Adrenal gland (tissue), 12 donors: ENCODE measurements around the gene HLA-DQA1. TPM values are rescaled to one million over a fixed set of nuclear protein-coding genes. Genes with fewer than 3 reads are reported as not detected.
A peak's percentile ranks its signal among the peaks of the same experiment; 100 is the strongest.

ENCODE experiments used
- DNase-seq, 7 donors: peaks; one replicate each; pipeline ENCODE4 v3.0.0-alpha.2; 2019 to 2020
- H3K27ac ChIP-seq, 5 donors: fragments of 200-600 bp; sonication (generic) in 4 of 5; 1 replicate in 3 of 5; 2 replicates in 2 of 5; pipeline versions ENCODE4 v1.5.1 to v1.8.0; 2016 to 2020; ENCODE audit warnings: mild to moderate bottlenecking in 1 of 5
- H3K27me3 ChIP-seq: fragments of 200-600 bp; 2 replicates; pipeline ENCODE4 v1.8.0; 2021
- H3K36me3 ChIP-seq, 2 donors: fragments of 200-600 bp; replicated peaks in 1 of 2; 1 replicate in 1 of 2; 2 replicates in 1 of 2; pipeline versions ENCODE4 v1.5.1 to v1.8.0; 2018 to 2022
- H3K4me1 ChIP-seq, 2 donors: fragments of 200-600 bp; replicated peaks in 1 of 2; 1 replicate in 1 of 2; 2 replicates in 1 of 2; pipeline versions ENCODE4 v1.5.1 to v1.8.0; 2018 to 2021
- H3K4me3 ChIP-seq, 4 donors: fragments of 200-600 bp; sonication (generic) in 3 of 4; one replicate each; pipeline ENCODE4 v1.5.1; 2016 to 2018
- H3K9me3 ChIP-seq, 3 donors: fragments of 200-600 bp; sonication (generic) in 1 of 3; replicated peaks in 1 of 3; 1 replicate in 2 of 3; 2 replicates in 1 of 3; pipeline versions ENCODE4 v1.5.1 to v1.8.0; 2016 to 2021
- CTCF ChIP-seq, 6 experiments: fragments of 450-650 bp in 4 of 6; fragments of 200-600 bp in 2 of 6; sonication (generic) in 1 of 6; IDR thresholded peaks; 1 replicate in 5 of 6; 2 replicates in 1 of 6; pipeline versions ENCODE4 v1.5.1 to v1.8.0; 2016 to 2021; ENCODE audit warnings: antibody characterized with exemption in 6 of 6, mild to moderate bottlenecking in 2 of 6, moderate library complexity in 1 of 6
- POLR2A ChIP-seq, 2 donors: fragments of 450-650 bp; IDR thresholded peaks; one replicate each; pipeline ENCODE4 v1.6.1; 2017; ENCODE audit warnings: antibody characterized with exemption in 2 of 2, mild to moderate bottlenecking in 2 of 2, moderate library complexity in 1 of 2
- WGBS, 4 donors: extraction: QIAGEN DNeasy Blood & Tissue Kit in 2 of 4; methylation state at CpG; one replicate each; pipeline versions ENCODE4 v1.1.5 to v1.1.7; 2013 to 2017; 5-methylcytosine and 5-hydroxymethylcytosine counted together
- intact Hi-C, 2 donors: fragments of 100-400 bp; cut with DNase I; formaldehyde crosslinking; loops; one replicate each; pipeline versions ENCODE4 v1.14.1 to v1.15.0; 2022 to 2023
- polyA plus RNA-seq, 3 donors: library from polyadenylated mRNA; stranded (reverse); fragments of 200-250 nt in 2 of 3; fragments of 350-450 nt in 1 of 3; fragmentation: Illumina TruSeq in 1 of 3; extraction: RNeasy Lipid Tissue Mini Kit (QIAGEN cat#74804) in 1 of 3; gene quantifications; one replicate each; pipeline ENCODE4 v1.2.3, GENCODE V29; 2013 to 2014
- total RNA-seq, 9 donors: library from RNA; depleted of rRNA in 4 of 9; stranded (reverse); fragments of >200 nt in 4 of 9; fragments of 120-200 nt in 1 of 9; fragmentation: NEBNext Ultra II Directional in 1 of 9; extraction: Animal tissue kit (Norgen Biotek cat#: 25700) in 1 of 9; gene quantifications; one replicate each; pipeline versions ENCODE4 v1.1.0 to v1.2.4, GENCODE V29; 2013 to 2023
- donor health status: healthy with polysubstance abuse.
- donor health status: Bipolar disorder and iron deficiency.
- donor health status: DM: yes; HTN: yes; CAD: no.
- donor health status: DM: no; HTN: no; CAD: no.
- donor health status: DM: no; HTN: no; CAD: no.
- donor health status: DM: yes; HTN: yes; CAD: no.

Gene HLA-DQA1
- total and polyA plus RNA-seq, 12 donors: 0.22 to 135 (median 16.0) TPM

GRCh38 chr6:32615885-32616532 lies 21.2 kb upstream of the HLA-DQA1 start:
- Histone ChIP-seq H3K27ac (no peak overlapping the region), H3K4me3 (no peak overlapping the region), H3K4me1 (no peaks in the 10 kb centered on the region), H3K27me3 (no peaks in the 10 kb centered on the region), H3K9me3 (no peaks in the 10 kb centered on the region), H3K36me3 (no peaks in the 10 kb centered on the region)
- 31 to 38% (median 34%) methylated on average over 3 of the region's 3 CpGs for WGBS, 4 donors
- no peak for DNase-seq
- intact Hi-C loops: no loop called here
- TF ChIP-seq POLR2A (IDR thresholded peaks at IDR 0.05): no peak
- TF ChIP-seq CTCF (IDR thresholded peaks at IDR 0.05): no peak

GRCh38 chr6:32617751-32618150 lies 19.5 kb upstream of the HLA-DQA1 start:
- DNase-seq: no peak
- Histone ChIP-seq H3K27ac (no peak overlapping the region), H3K9me3 (no peaks in the 10 kb centered on the region), H3K27me3 (no peaks in the 10 kb centered on the region), H3K4me3 (no peak overlapping the region), H3K36me3 (no peaks in the 10 kb centered on the region), H3K4me1 (no peaks in the 10 kb centered on the region)
- 49 to 93% (median 86%) methylated on average over 1 of the region's 1 CpG for WGBS, 4 donors
- intact Hi-C loops: no loop called here
- no peak for TF ChIP-seq CTCF (IDR thresholded peaks at IDR 0.05)
- TF ChIP-seq POLR2A (IDR thresholded peaks at IDR 0.05): no peak

- DNase-seq: no peak
- Histone ChIP-seq H3K4me1 (no peaks in the 10 kb centered on the region), H3K9me3 (no peaks in the 10 kb centered on the region), H3K36me3 (no peaks in the 10 kb centered on the region), H3K4me3 (no peak overlapping the region), H3K27ac (no peak overlapping the region), H3K27me3 (no peaks in the 10 kb centered on the region)
- intact Hi-C loops: no loop called here
- TF ChIP-seq POLR2A (IDR thresholded peaks at IDR 0.05) (no peak), CTCF (IDR thresholded peaks at IDR 0.05) (no peak)
- 22 to 90% (median 36%) methylated on average over 2 to 3 of the region's 3 CpGs for WGBS, 4 donors
These were observed 15.8 kb upstream of the HLA-DQA1 start for GRCh38 chr6:32621372-32621771.

- H3K9me3 ChIP-seq: no peaks in the 10 kb centered on the region
- no peak overlapping the region for H3K4me3 ChIP-seq
- no peaks in the 10 kb centered on the region for H3K4me1 ChIP-seq
- TF ChIP-seq POLR2A (IDR thresholded peaks at IDR 0.05) (no peak), CTCF (IDR thresholded peaks at IDR 0.05) (peak in 3 of 6 experiments; percentile 24 to 35 (median 27))
- intact Hi-C loops: no loop called here
- no peak overlapping the region for H3K27ac ChIP-seq
- 0 to 48% (median 40%) methylated on average over 1 of the region's 1 CpG for WGBS, 4 donors
- H3K36me3 ChIP-seq: no peaks in the 10 kb centered on the region
- DNase-seq: peak in 2 of 7 donors; percentile 21 to 45
- no peaks in the 10 kb centered on the region for H3K27me3 ChIP-seq
These were observed 14.4 kb upstream of the HLA-DQA1 start for GRCh38 chr6:32622545-32623401.
